PC-9 (cell line): ENCODE data around the gene APMAP. TPM values are rescaled to one million over a fixed set of nuclear protein-coding genes. Genes with fewer than 3 reads are reported as not detected.

ENCODE experiments used
- BruUV-seq: library from RNA; stranded (reverse); fragments of 400-500 nt; replicated peaks from 2 replicates; lab custom pipeline; 2021; lab: Mats Ljungman, UMichigan
- CTCF ChIA-PET: fragments of 300-600 bp; sonication (Branson Sonifier 250); formaldehyde crosslinking; loops from one replicate; lab custom pipeline; 2022; ENCODE audit warnings: antibody characterized with exemption; lab: Charles Lee
- POLR2A ChIA-PET: fragments of 300-600 bp; sonication (Branson Sonifier 250); formaldehyde crosslinking; loops from one replicate; lab custom pipeline; 2022; ENCODE audit warnings: antibody characterized with exemption; ENCODE audit not compliant: unreplicated experiment; lab: Charles Lee
- DNase-seq, 2 experiments: peaks; one replicate each; pipeline versions ENCODE4 v3.0.0 to v3.0.0-alpha.2; 2015 to 2022; ENCODE audit warnings: mixed read lengths in 1 of 2
- H2AFZ ChIP-seq: fragments of 200-600 bp; sonication (generic); 2 replicates; pipeline ENCODE4 v1.8.1; 2017; ENCODE audit warnings: antibody characterized with exemption
- H3F3A ChIP-seq: fragments of 200-600 bp; sonication (generic); 2 replicates; pipeline ENCODE4 v1.8.1; 2017; ENCODE audit warnings: antibody characterized with exemption, mild to moderate bottlenecking, low read depth; ENCODE audit not compliant: insufficient read depth
- H3K27ac ChIP-seq: fragments of 200-600 bp; sonication (generic); 2 replicates; pipeline ENCODE4 v1.6.1; 2016; ENCODE audit warnings: mixed run types
- H3K27me3 ChIP-seq: fragments of 200-600 bp; sonication (generic); 2 replicates; pipeline ENCODE4 v1.6.1; 2016; ENCODE audit warnings: low read depth, mixed run types; ENCODE audit not compliant: insufficient read depth
- H3K36me3 ChIP-seq: fragments of 200-600 bp; sonication (generic); 2 replicates; pipeline ENCODE4 v1.6.1; 2016; ENCODE audit warnings: low read depth, mixed run types
- H3K4me1 ChIP-seq: fragments of 200-600 bp; sonication (generic); replicated peaks from 2 replicates; pipeline ENCODE4 v1.6.1; 2016; ENCODE audit warnings: mixed run types; ENCODE audit not compliant: insufficient read depth
- H3K4me2 ChIP-seq: fragments of 200-600 bp; sonication (generic); 2 replicates; pipeline ENCODE4 v1.6.1; 2017; ENCODE audit warnings: mixed run types
- H3K4me3 ChIP-seq: fragments of 200-600 bp; sonication (generic); 2 replicates; pipeline ENCODE4 v1.6.1; 2016; ENCODE audit warnings: mixed run types
- H3K79me2 ChIP-seq: fragments of 200-600 bp; sonication (generic); 2 replicates; pipeline ENCODE4 v1.6.1; 2017; ENCODE audit warnings: low read depth, mixed run types
- H3K9me2 ChIP-seq: fragments of 200-600 bp; sonication (generic); 2 replicates; pipeline ENCODE4 v1.8.1; 2017; ENCODE audit warnings: mild to moderate bottlenecking; ENCODE audit not compliant: insufficient read depth
- H3K9me3 ChIP-seq: fragments of 200-600 bp; sonication (generic); 2 replicates; pipeline ENCODE4 v1.8.1; 2016; ENCODE audit warnings: low read depth; ENCODE audit not compliant: insufficient read depth
- H4K20me1 ChIP-seq: fragments of 200-600 bp; sonication (generic); 2 replicates; pipeline ENCODE4 v1.8.1; 2017; ENCODE audit not compliant: insufficient read depth
- CTCF ChIP-seq: fragments of 200-600 bp; sonication (generic); conservative IDR thresholded peaks from 2 replicates; pipeline ENCODE4 v1.6.1; 2017; ENCODE audit warnings: mixed run types, antibody characterized with exemption, mild to moderate bottlenecking, moderate library complexity
- EZH2 ChIP-seq: fragments of 200-600 bp; sonication (generic); IDR thresholded peaks from 2 replicates; pipeline ENCODE4 v1.8.0; 2017; ENCODE audit warnings: antibody characterized with exemption, low read depth
- intact Hi-C: fragments of 100-400 bp; cut with micrococcal nuclease; formaldehyde crosslinking; loops from one replicate; pipeline ENCODE4 v1.10.0; 2022; ENCODE audit not compliant: unreplicated experiment
- total RNA-seq: library from RNA; stranded (reverse); gene quantifications from 2 replicates; pipeline ENCODE4 v1.2.3, GENCODE V29; 2021

Gene APMAP
- total RNA-seq, 1 experiment from 2014 or later, result 103 TPM

GRCh38 chr20:24935140-24935539 lies 57.4 kb downstream of the APMAP start:
- no peak overlapping the region for H3K27ac ChIP-seq
- BruUV-seq, result no TSS peak
- no peaks in the 10 kb centered on the region for H4K20me1 ChIP-seq
- H3K79me2 ChIP-seq, result no peaks in the 10 kb centered on the region
- no peaks in the 10 kb centered on the region for H3K9me3 ChIP-seq
- intact Hi-C loops, result loop anchor here (10.0 kb wide), 1 partner anchor 140 kb away; no protein-coding TSS in a partner anchor
- H3K4me3 ChIP-seq, result no peak overlapping the region
- H3K27me3 ChIP-seq, result no peaks in the 10 kb centered on the region
- H2AFZ ChIP-seq, result no peak overlapping the region
- H3F3A ChIP-seq, result peaks cover 6% of the 10 kb centered on the region; the same call in 1 of the 2 replicates
- no peaks in the 10 kb centered on the region for H3K36me3 ChIP-seq
- no peak for DNase-seq
- no peaks in the 10 kb centered on the region for H3K9me2 ChIP-seq
- TF ChIP-seq EZH2, result no peak
- no peak for TF ChIP-seq CTCF
- peaks cover 18% of the 10 kb centered on the region for H3K4me1 ChIP-seq
- no peak overlapping the region for H3K4me2 ChIP-seq
- ChIA-PET CTCF (no interaction called here), POLR2A (no interaction called here)

- Histone ChIP-seq H3K4me3 (no peak overlapping the region), H3K27me3 (no peaks in the 10 kb centered on the region), H4K20me1 (no peaks in the 10 kb centered on the region), H3F3A (peaks cover 11% of the 10 kb centered on the region; the same call in 1 of the 2 replicates), H3K4me1 (peaks cover 22% of the 10 kb centered on the region), H3K79me2 (no peaks in the 10 kb centered on the region), H3K9me2 (no peaks in the 10 kb centered on the region), H3K36me3 (no peaks in the 10 kb centered on the region), H3K9me3 (no peaks in the 10 kb centered on the region), H3K4me2 (no peak overlapping the region), H2AFZ (no peak overlapping the region), H3K27ac (no peak overlapping the region)
- no TSS peak for BruUV-seq
- TF ChIP-seq CTCF (no peak), EZH2 (no peak)
- ChIA-PET CTCF (no interaction called here), POLR2A (no interaction called here)
- DNase-seq, result no peak
- intact Hi-C loops, result loop anchor here (5.0 to 10.0 kb wide), 3 partner anchors 140 to 1012 kb away; no protein-coding TSS in a partner anchor
Measured at GRCh38 chr20:24934716-24935115, 57.8 kb downstream of the APMAP start.

DNA sequence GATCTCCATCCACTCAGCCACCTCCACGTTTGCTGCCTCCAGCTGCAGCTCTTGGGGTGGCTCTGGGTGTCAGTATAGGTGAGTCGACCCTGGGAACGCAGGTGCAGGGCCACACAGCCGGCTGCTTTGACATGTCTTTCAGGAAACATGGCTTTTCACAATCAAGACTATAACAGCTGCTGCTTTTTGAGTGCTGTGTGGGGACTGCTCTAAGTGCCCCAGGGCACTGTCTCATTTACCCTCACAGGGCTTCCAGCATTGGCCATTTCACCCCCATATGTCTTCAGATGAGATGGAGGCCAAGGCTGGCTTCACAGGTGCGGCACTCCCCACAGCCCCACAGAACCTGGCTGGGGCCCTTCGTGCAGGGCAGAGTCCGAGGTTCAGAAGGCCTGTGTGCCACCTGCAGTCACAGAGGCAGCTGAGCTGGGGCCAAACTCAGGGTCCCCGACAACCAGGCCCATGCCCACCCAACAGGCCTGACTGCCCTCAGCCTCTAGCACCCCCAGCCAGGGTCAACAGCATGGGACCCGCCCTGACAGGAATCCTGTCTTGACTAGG lies 58.4 kb downstream of the APMAP start:
- POLR2A ChIA-PET, result no interaction called here
- no peaks in the 10 kb centered on the region for H3K9me2 ChIP-seq
- H2AFZ ChIP-seq, result no peak overlapping the region
- BruUV-seq, result no TSS peak
- no peak overlapping the region for H3K27ac ChIP-seq
- no peaks in the 10 kb centered on the region for H3K9me3 ChIP-seq
- no peak overlapping the region for H3K4me3 ChIP-seq
- H3K79me2 ChIP-seq, result no peaks in the 10 kb centered on the region
- TF ChIP-seq EZH2, result no peak
- no peak for TF ChIP-seq CTCF
- H4K20me1 ChIP-seq, result no peaks in the 10 kb centered on the region
- no peak overlapping the region for H3K4me2 ChIP-seq
- DNase-seq, result no peak
- peaks cover 14% of the 10 kb centered on the region; the same call in 1 of the 2 replicates for H3F3A ChIP-seq
- intact Hi-C loops, result loop anchor here (5.0 to 10.0 kb wide), 3 partner anchors 141 to 1012 kb away; no protein-coding TSS in a partner anchor
- H3K36me3 ChIP-seq, result no peaks in the 10 kb centered on the region
- peaks cover 27% of the 10 kb centered on the region for H3K4me1 ChIP-seq
- no peaks in the 10 kb centered on the region for H3K27me3 ChIP-seq
- CTCF ChIA-PET, result no interaction called here
